GM19395 (cell line): ENCODE data around the gene ASIC1.
"Not testable (repeated sequence)": the region's sequence is repeated elsewhere in the genome, so short reads cannot be mapped to it uniquely, and the experiment has no call there.

Source experiments
- ATAC-seq: cut with Tn5 transposase; IDR thresholded peaks from one replicate; pipeline ENCODE4 v1.9.1; 2021; ENCODE audit warnings: mild to moderate bottlenecking, moderate library complexity; ENCODE audit not compliant: unreplicated experiment

The ASIC1 gene

GRCh38 chr12:50084409-50084774 lies 27.0 kb downstream of the ASIC1 start:
- not testable (repeated sequence) for ATAC-seq

GRCh38 chr12:50084775-50085614 lies 27.6 kb downstream of the ASIC1 start, which contains the start of gene SMARCD1:
Gene SMARCD1 (plus strand): TSS chr12:50085342. CDS start chr12:50085370, 28 bp downstream.
- ATAC-seq = peak; percentile 79

GRCh38 chr12:50085615-50086072 lies 28.2 kb downstream of the ASIC1 start:
- ATAC-seq = no peak

- no peak for ATAC-seq
These were observed 28.8 kb downstream of the ASIC1 start for GRCh38 chr12:50086148-50086547.

GRCh38 chr12:50087151-50087550 lies 29.8 kb downstream of the ASIC1 start:
- no peak for ATAC-seq

GRCh38 chr12:50087995-50088394 lies 30.6 kb downstream of the ASIC1 start:
- no peak for ATAC-seq

- ATAC-seq = no peak
These were observed 31.4 kb downstream of the ASIC1 start for GRCh38 chr12:50088577-50089335.

GRCh38 chr12:50089730-50090129 lies 32.3 kb downstream of the ASIC1 start:
- ATAC-seq = no peak

GRCh38 chr12:50090391-50090790 lies 33.0 kb downstream of the ASIC1 start:
- no peak for ATAC-seq

GRCh38 chr12:50097952-50098351 lies 40.6 kb downstream of the ASIC1 start:
- ATAC-seq = no peak

GRCh38 chr12:50099302-50100008 lies 42.1 kb downstream of the ASIC1 start:
- no peak for ATAC-seq

- ATAC-seq = no peak
These were observed 43.2 kb downstream of the ASIC1 start for GRCh38 chr12:50100561-50100960.

GRCh38 chr12:50101663-50102062 lies 44.3 kb downstream of the ASIC1 start:
- ATAC-seq = no peak

GRCh38 chr12:50102131-50102531 lies 44.7 kb downstream of the ASIC1 start:
- ATAC-seq = no peak

- no peak for ATAC-seq
These were observed 45.4 kb downstream of the ASIC1 start for GRCh38 chr12:50102646-50103309.

- no peak for ATAC-seq
These were observed 46.0 kb downstream of the ASIC1 start for GRCh38 chr12:50103351-50103750.

- ATAC-seq = no peak
These were observed 46.4 kb downstream of the ASIC1 start, which contains the start of gene GPD1 for GRCh38 chr12:50103767-50104321. Gene GPD1 (plus strand): TSS chr12:50104008. CDS start chr12:50104051, 43 bp downstream.

- no peak for ATAC-seq
These were observed 47.3 kb downstream of the ASIC1 start for GRCh38 chr12:50104417-50105366.

GRCh38 chr12:50105913-50106450 lies 48.6 kb downstream of the ASIC1 start:
- ATAC-seq = no peak
